HG03565 (cell line): ENCODE results near the gene CCL11.
"Not testable (repeated sequence)": the region's sequence is repeated elsewhere in the genome, so short reads cannot be mapped to it uniquely, and the experiment has no call there.

Experiments
- ATAC-seq: cut with Tn5 transposase; IDR thresholded peaks from one replicate; pipeline ENCODE4 v1.9.1; 2021; ENCODE audit warnings: mild to moderate bottlenecking, moderate library complexity; ENCODE audit not compliant: unreplicated experiment

CCL11 gene

DNA sequence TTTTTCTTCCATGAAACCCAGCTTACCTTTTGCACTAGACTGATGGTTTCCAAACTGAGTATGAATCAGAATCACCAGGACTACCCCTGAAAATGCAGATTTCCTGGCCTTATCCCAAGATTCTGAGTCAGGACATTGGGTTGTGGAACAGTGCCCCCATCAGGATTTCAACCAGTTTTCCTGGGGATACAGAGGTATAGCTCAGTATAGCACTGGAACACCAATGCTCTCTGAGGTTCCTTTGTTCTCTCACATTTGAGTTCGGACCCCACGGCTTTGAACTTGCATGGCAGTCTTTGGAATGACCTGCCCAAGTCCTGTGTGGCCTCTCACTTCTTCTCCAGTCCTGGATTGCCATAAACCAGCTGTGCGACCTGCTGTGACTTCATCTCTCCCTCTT is 20.9 kb downstream of the CCL11 start:
- no peak for ATAC-seq

DNA sequence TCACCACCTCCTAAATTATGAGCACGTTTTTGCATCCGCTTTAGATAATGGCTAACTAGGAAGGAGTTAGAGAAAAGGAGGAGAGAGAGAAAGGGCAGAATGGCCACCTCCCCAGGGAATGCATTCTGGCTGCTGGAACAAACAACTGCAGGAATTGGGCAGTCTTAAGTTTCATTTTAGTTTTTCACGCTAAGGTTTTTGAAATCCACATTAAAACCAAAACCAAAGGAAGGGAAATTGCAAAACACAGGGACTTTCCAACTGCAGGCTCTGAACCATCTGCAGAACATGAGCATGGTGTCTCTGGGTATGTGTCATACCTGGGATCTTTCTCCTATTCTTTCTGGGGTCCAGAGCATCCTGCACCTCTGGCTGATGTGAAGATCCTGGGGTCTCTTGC is 21.6 kb downstream of the CCL11 start:
- no peak for ATAC-seq

DNA sequence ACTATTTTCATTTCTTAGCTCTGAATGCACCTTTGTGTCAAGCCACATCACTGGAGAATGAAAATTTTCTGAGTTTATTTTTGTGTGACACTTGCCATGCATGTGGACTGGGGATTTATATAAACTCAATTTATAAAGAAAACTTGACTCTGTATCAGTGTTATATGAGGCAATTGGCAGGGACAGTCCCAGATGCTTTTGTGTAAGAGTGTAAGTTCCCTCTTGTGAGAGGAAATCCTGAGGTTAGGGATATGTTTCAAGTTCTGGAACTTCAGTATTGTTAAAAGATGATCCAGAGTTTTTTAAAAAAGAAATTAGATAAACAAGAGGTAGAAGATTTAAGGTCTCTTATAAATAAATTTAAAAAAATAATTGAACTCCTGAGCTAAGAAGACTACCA is 22.8 kb downstream of the CCL11 start:
- ATAC-seq, result no peak

DNA sequence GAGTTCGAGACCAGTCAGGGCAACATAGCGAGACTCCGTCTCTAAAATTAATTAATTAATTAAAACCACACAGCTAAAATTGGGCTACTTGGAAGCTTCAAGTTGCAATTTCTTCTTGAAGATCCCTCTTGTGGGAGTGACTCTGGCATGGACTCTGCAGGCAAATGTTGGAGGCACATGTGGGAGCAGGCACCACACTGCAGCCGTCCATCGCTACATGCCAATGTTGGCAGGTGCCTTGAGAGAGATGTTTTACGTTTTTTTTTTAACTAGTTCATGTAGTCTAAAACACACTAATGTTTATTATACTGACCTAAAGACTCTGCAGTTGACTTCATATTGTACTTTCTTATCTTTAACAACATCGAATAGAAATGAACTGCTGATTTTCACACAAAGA is 25.7 kb downstream of the CCL11 start:
- ATAC-seq, result no peak

DNA sequence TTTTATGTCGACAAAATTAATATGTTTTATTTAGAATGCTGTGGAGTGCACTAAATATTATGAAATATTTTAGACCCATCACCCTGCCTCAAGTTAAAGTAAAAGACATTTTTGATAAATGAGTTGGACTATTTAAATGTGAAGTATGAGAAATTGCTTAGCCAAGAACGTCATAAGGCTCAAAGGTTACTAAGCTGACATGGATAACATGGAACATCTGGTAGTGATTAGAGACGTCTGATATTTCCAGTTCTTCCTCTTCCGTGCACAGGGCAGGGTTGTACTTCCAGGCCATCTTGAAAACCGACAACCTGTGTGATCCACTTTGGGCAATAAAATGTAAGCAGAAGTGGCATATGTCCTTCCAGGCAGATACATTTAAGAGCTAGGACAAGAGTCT is 26.5 kb downstream of the CCL11 start:
- no peak for ATAC-seq

DNA sequence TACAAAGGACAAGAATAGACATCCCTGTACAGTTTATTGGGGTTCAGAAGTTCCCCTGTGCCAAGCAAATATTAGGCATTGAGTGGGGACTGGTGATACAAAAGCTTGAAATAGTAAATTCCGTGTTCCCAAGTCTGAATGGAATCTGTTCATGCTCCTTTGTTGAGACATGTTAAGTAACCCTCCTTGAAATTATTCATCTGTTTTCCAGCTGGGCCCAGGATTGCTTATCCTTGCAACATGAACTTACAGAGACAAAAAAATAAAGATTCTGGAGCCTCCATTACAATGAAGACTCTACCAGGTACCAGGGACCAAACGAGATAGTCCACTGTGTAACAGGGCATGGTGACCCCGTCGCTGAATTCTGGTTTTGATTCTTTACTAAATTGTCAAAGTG is 27.6 kb downstream of the CCL11 start:
- ATAC-seq, result no peak

DNA sequence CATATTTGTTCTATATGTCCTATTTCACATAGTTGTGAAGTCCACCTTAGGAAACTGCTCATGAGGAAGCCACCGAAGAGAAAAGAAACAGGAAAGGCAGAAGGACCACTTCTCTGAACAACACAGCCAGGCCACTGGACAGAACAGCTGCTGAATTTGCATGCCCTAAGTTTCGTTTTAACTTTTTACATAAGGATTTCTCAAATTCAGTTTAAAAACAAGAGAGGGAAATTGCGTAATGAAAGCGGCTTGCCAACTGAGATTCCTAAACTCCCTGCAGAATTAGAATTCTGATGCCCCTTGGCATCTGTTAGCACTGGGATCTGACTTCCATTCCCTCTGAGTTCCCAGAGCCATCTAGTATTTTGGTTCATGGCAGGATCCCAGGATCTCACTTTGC is 28.7 kb downstream of the CCL11 start:
- ATAC-seq, result no peak

DNA sequence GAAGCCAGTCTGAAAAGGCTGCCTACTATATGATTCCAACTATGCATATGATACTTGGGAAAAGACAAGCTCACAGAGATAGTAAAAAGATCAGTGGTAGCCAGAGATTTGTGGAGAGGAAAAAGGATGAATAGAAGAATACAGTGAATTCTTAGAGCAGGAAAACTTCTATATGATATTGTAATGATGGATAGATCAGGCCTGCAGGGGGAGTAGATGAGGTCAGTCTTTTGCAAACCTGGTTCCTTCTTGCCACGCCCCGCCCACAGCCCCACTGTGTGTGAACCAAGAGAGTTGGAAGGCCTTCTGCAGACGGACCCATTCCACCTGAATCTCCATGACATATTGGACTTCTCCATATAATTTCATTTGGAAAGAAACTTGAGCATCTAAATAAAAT is 32.9 kb downstream of the CCL11 start:
- no peak for ATAC-seq

DNA sequence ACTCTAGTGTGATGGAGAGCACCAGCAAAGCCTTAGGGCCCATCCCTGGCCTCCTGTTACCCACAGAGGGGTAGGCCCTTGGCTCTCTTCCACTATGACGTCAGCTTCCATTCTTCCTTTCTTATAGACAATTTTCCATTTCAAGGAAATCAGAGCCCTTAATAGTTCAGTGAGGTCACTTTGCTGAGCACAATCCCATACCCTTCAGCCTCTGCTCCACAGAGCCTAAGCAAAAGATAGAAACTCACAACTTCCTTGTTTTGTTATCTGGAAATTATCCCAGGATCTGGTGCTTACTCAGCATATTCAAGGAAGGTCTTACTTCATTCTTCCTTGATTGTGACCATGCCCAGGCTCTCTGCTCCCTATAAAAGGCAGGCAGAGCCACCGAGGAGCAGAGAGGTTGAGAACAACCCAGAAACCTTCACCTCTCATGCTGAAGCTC is 33.5 kb downstream of the CCL11 start, which contains the start of gene CCL8:
Gene CCL8, plus strand, starts transcription at position 397 of the 445 bp plus-strand sequence. CDS start 67 bp downstream, outside the sequence.
- ATAC-seq, result no peak

DNA sequence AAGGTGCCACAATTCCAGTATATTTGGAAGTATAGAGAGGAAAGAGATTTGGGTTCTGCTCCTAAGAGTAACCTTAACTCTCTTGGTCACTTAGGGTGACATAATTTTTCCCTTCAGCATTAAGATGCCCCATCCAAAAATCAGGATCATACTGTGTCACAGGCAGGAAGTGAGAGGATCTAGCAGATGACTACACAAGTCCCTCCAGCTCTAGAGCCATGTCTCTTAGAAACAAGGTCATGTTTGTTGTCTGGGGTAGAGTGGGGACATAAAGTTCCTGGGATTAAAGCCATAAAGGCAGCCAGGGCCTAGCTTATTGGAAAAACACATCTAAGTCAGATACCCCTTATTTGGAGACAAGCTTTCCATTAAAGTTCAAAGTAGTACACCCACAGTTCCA is 36.4 kb downstream of the CCL11 start:
- no peak for ATAC-seq

DNA sequence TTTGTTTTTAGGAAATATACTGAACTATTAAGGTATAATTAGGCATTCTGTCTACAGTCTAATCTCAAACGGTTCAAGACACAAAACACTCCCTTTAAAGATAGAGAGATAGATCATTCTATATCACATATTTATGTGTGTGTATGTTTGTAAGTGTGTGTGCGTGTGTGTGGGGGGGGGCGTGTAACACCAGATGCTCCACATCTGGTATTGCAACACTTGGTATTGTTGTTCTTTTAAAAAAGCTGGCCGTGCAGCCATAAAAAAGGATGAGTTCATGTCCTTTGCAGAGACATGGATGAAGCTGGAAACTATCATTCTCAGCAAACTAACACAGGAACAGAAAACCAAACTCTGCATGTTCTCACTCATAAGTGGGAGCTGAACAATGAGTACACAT is 42.0 kb downstream of the CCL11 start:
- ATAC-seq, result not testable (repeated sequence)

DNA sequence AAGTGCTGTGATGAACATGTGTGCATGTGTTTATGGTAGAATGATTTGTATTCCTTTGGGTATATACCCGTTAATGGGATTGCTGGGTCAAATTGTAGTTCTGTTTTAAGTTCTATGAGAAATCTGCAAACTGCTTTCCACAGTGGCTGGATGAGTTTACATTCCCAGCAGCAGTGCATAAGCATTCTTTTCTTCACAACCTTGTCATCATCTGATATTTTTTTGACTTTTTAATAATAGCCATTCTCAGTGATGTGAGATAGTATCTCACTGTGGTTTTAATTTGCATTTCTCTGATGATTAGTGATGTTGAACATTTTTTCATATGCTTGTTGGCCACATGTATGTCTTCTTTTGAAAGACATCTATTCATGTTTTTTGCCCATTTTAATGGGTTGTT is 52.2 kb downstream of the CCL11 start:
- no peak for ATAC-seq
